ENCODE results near the gene COG2. TPM values are rescaled to one million over a fixed set of nuclear protein-coding genes. Genes with fewer than 3 reads are reported as not detected.
A peak's percentile ranks its signal among the peaks of the same experiment; 100 is the strongest.

COG2 gene
- polyA plus RNA-seq, 1 experiment = 21.5 TPM

GRCh38 chr1:230679825-230680224, 37.5 kb downstream of the COG2 start:
- no peak for TF ChIP-seq CTCF (IDR thresholded peaks at IDR 0.05; ENCODE audit: low read depth, low read length)
- ChIA-PET CTCF (no interaction called here), POLR2A (no interaction called here)
- no peak overlapping the region for H3K27ac ChIP-seq (ENCODE audit: low read depth, low read length)
- H3K27me3 ChIP-seq (ENCODE audit: control insufficient read depth, insufficient read depth, low read length) = no peaks in the 10 kb centered on the region
- no peaks in the 10 kb centered on the region for H3K9me3 ChIP-seq (ENCODE audit: control insufficient read depth, insufficient read depth, low read length)
- no peak for DNase-seq (ENCODE audit: low read depth, low spot score)
- H3K4me3 ChIP-seq (ENCODE audit: low read depth, low read length) = no peak overlapping the region

GRCh38 chr1:230680300-230681025, 38.2 kb downstream of the COG2 start:
- H3K27ac ChIP-seq (ENCODE audit: low read depth, low read length) = no peak overlapping the region
- POLR2A ChIA-PET = no interaction called here
- CTCF ChIA-PET = no interaction called here
- no peak for DNase-seq (ENCODE audit: low read depth, low spot score)
- no peak for TF ChIP-seq CTCF (IDR thresholded peaks at IDR 0.05; ENCODE audit: low read depth, low read length)
- H3K9me3 ChIP-seq (ENCODE audit: control insufficient read depth, insufficient read depth, low read length) = no peaks in the 10 kb centered on the region
- no peaks in the 10 kb centered on the region for H3K27me3 ChIP-seq (ENCODE audit: control insufficient read depth, insufficient read depth, low read length)
- no peak overlapping the region for H3K4me3 ChIP-seq (ENCODE audit: low read depth, low read length)

- CTCF ChIA-PET = interaction anchor here (0.6 to 1.9 kb wide), 4 partner anchors 40 to 490 kb away, joined by 3 to 11 read pairs (median 6); no protein-coding TSS in a partner anchor
- Histone ChIP-seq H3K4me3 (ENCODE audit: low read depth, low read length) (no peak overlapping the region), H3K27me3 (ENCODE audit: control insufficient read depth, insufficient read depth, low read length) (no peaks in the 10 kb centered on the region), H3K9me3 (ENCODE audit: control insufficient read depth, insufficient read depth, low read length) (no peaks in the 10 kb centered on the region), H3K27ac (ENCODE audit: low read depth, low read length) (no peak overlapping the region)
- no peak for TF ChIP-seq CTCF (IDR thresholded peaks at IDR 0.05; ENCODE audit: low read depth, low read length)
- DNase-seq (ENCODE audit: low read depth, low spot score) = peak; percentile 20
- POLR2A ChIA-PET = no interaction called here
Observed at GRCh38 chr1:230681599-230681998, 39.3 kb downstream of the COG2 start.

- Histone ChIP-seq H3K4me3 (ENCODE audit: low read depth, low read length) (no peak overlapping the region), H3K9me3 (ENCODE audit: control insufficient read depth, insufficient read depth, low read length) (no peaks in the 10 kb centered on the region), H3K27ac (ENCODE audit: low read depth, low read length) (no peak overlapping the region), H3K27me3 (ENCODE audit: control insufficient read depth, insufficient read depth, low read length) (no peaks in the 10 kb centered on the region)
- ChIA-PET CTCF (interaction anchor here (0.6 to 1.9 kb wide), 4 partner anchors 40 to 489 kb away, joined by 3 to 11 read pairs (median 6); no protein-coding TSS in a partner anchor), POLR2A (no interaction called here)
- TF ChIP-seq CTCF (IDR thresholded peaks at IDR 0.05; ENCODE audit: low read depth, low read length) = no peak
- no peak for DNase-seq (ENCODE audit: low read depth, low spot score)
Observed at GRCh38 chr1:230682274-230682673, 40.0 kb downstream of the COG2 start.

GRCh38 chr1:230682882-230683610, 40.8 kb downstream of the COG2 start:
- no peak for TF ChIP-seq CTCF (IDR thresholded peaks at IDR 0.05; ENCODE audit: low read depth, low read length)
- peak; percentile 49 for DNase-seq (ENCODE audit: low read depth, low spot score)
- ChIA-PET CTCF (interaction anchor here (1.4 to 1.9 kb wide), 2 partner anchors 41 to 90 kb away, joined by 6 to 11 read pairs; no protein-coding TSS in a partner anchor), POLR2A (interaction anchor here (0.6 to 0.7 kb wide), 2 partner anchors 37 to 480 kb away, joined by 3 to 4 read pairs; no protein-coding TSS in a partner anchor)
- no peaks in the 10 kb centered on the region for H3K27me3 ChIP-seq (ENCODE audit: control insufficient read depth, insufficient read depth, low read length)
- no peak overlapping the region for H3K27ac ChIP-seq (ENCODE audit: low read depth, low read length)
- no peak overlapping the region for H3K4me3 ChIP-seq (ENCODE audit: low read depth, low read length)
- no peaks in the 10 kb centered on the region for H3K9me3 ChIP-seq (ENCODE audit: control insufficient read depth, insufficient read depth, low read length)

Data from AG04450 (cell line).